ENCODE results near the gene TULP1.

Gene TULP1

DNA sequence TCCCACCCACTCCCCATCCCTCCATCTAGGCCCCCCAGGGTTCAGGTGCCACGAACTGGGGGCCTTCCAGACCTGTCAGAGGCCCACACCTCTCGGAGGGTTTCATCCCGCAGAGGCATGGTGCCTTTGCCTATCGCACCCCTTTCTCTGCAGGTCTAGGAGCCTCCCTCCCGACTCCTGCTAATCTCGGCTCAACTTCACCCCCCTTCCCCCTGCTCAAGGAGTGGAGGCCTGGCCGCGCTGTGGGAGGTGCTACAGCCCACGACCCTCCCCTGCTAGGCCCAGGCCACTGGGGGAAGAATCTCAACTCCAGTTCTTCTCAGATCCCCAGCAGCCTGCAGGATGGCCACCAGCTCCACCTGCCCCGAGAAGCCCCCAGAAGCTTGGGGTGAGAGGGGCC, at the start of gene TULP1:
TSS of gene TULP1 (minus strand) at position 157 of the 400 bp plus-strand sequence. CDS start at position 119, 38 bp downstream.
- TF ChIP-seq, protein P1, sequence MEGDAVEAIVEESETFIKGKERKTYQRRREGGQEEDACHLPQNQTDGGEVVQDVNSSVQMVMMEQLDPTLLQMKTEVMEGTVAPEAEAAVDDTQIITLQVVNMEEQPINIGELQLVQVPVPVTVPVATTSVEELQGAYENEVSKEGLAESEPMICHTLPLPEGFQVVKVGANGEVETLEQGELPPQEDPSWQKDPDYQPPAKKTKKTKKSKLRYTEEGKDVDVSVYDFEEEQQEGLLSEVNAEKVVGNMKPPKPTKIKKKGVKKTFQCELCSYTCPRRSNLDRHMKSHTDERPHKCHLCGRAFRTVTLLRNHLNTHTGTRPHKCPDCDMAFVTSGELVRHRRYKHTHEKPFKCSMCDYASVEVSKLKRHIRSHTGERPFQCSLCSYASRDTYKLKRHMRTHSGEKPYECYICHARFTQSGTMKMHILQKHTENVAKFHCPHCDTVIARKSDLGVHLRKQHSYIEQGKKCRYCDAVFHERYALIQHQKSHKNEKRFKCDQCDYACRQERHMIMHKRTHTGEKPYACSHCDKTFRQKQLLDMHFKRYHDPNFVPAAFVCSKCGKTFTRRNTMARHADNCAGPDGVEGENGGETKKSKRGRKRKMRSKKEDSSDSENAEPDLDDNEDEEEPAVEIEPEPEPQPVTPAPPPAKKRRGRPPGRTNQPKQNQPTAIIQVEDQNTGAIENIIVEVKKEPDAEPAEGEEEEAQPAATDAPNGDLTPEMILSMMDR (IDR thresholded peaks at IDR 0.05): no peak
- H3K9me3 ChIP-seq: no peaks in the 10 kb centered on the region
- H3K27me3 ChIP-seq: peaks cover 3 to 56% of the 10 kb centered on the region in 2 donors
- no peak within 1 kb of the TSS for H3K4me3 ChIP-seq
- peaks cover 0 to 10% (median 8%) of the 10 kb centered on the region in 4 donors for H3K4me1 ChIP-seq
- no peak within 1 kb of the TSS for H3K27ac ChIP-seq
- no peak for DNase-seq
- no peaks in the 10 kb centered on the region for H3K36me3 ChIP-seq
- intact Hi-C loops (cut with DNase I; ENCODE audit: low total_unique reads): no loop called here

DNA sequence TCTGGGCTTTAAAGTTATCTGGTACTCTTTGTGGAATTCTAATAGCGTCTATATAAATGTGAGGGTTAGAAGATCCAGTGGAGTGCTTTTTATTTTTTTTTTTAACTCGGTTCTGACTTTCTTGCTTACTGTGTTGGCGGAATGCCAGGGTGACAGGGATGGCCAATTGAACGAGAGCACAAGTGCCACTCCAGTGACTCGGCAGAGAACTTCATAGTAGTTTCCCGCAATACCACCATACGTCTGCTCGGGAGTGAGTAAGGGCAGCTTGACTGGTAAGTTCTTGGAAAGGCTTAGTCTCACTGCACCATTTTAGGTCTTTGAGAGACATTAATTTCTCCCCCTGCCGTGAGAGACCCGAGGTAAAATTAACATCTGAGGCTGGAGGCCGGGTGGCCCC, 49.4 kb upstream of the TULP1 start:
- TF ChIP-seq, protein P1 (IDR thresholded peaks at IDR 0.05): no peak
- Histone ChIP-seq H3K9me3 (no peaks in the 10 kb centered on the region), H3K36me3 (no peaks in the 10 kb centered on the region), H3K4me1 (peaks cover 0 to 3% (median 0%) of the 10 kb centered on the region in 4 donors), H3K27ac (no peak overlapping the region), H3K27me3 (peaks cover 0 to 6% of the 10 kb centered on the region in 2 donors), H3K4me3 (no peak overlapping the region)
- DNase-seq: peak; percentile 52 to 78
- intact Hi-C loops (cut with DNase I; ENCODE audit: low total_unique reads): no loop called here

DNA sequence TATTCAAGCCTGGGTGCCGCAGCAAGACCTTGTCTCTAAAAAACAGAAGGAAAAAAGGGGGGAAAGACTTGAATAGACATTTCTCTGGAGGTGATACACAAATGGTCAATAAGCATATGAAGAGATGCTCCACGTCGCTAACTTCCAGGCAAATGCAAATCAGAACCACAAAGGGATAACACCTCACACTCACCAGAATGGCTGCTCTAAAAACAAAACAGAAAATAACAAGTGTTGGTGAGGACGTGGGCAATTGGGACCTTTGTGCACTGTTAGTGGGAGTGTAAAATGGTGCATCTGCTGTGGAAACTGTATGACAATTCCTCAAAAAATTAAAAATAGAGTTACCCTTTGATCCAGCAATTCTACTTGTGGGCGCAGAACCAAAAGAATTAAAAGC, 48.4 kb upstream of the TULP1 start:
- Histone ChIP-seq H3K27me3 (peaks cover 0 to 3% of the 10 kb centered on the region in 2 donors), H3K4me3 (no peak overlapping the region), H3K4me1 (peaks cover 0 to 3% (median 0%) of the 10 kb centered on the region in 4 donors), H3K36me3 (no peaks in the 10 kb centered on the region), H3K9me3 (no peaks in the 10 kb centered on the region), H3K27ac (no peak overlapping the region)
- intact Hi-C loops (cut with DNase I; ENCODE audit: low total_unique reads): no loop called here
- TF ChIP-seq, protein P1 (IDR thresholded peaks at IDR 0.05): no peak
- DNase-seq: no peak

DNA sequence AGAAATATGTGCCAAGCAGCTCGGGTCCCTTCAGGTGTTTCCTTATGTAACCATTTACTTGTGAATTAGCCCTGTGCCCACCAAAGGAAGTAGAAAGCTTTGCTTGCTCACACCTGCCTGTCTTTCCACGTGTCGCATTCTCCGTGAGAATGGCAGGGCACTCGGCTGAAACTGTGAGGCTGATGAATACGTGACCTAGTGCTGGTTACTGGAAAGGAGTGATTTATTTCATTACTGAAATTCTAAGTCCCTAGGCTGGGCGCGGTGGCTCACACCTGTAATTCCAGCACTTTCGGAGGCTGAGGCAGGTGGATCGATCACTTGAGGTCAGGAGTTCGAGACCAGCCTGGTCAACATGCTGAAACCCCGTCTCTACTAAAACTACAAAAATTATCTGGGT, 45.9 kb upstream of the TULP1 start:
- peaks cover 0 to 8% (median 2%) of the 10 kb centered on the region in 4 donors for H3K4me1 ChIP-seq
- no peak overlapping the region for H3K4me3 ChIP-seq
- H3K9me3 ChIP-seq: no peaks in the 10 kb centered on the region
- H3K36me3 ChIP-seq: no peaks in the 10 kb centered on the region
- no peak overlapping the region for H3K27ac ChIP-seq
- TF ChIP-seq, protein P1 (IDR thresholded peaks at IDR 0.05): no peak
- DNase-seq: no peak
- H3K27me3 ChIP-seq: peaks cover 0 to 3% of the 10 kb centered on the region in 2 donors
- intact Hi-C loops (cut with DNase I; ENCODE audit: low total_unique reads): no loop called here

DNA sequence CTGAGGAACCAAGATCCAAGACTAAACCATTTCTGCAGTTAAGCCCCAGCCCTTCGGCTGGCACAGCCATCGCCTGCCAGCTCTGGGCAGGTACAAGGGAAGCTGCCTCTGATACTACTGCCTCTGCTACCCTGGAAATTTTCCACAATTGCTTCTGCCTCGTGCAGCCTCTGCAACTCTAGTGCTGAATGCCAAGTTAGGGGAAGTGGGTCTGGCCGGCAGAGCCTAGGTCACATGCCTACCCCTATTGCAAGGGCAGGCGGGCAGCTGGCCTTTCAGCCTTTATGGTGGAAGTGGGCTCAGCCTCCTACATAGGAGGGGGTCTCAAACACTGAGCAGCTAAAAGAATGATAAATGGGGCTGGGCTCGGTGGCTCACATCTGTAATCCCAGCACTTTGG, 44.5 kb upstream of the TULP1 start:
- DNase-seq: peak in 1 of 2 donors; percentile 58
- H3K4me1 ChIP-seq: peaks cover 0 to 13% (median 5%) of the 10 kb centered on the region in 4 donors
- TF ChIP-seq, protein P1 (IDR thresholded peaks at IDR 0.05): no peak
- intact Hi-C loops (cut with DNase I; ENCODE audit: low total_unique reads): no loop called here
- H3K4me3 ChIP-seq: no peak overlapping the region
- no peaks in the 10 kb centered on the region for H3K36me3 ChIP-seq
- no peaks in the 10 kb centered on the region for H3K9me3 ChIP-seq
- H3K27me3 ChIP-seq: peaks cover 0 to 3% of the 10 kb centered on the region in 2 donors
- no peak overlapping the region for H3K27ac ChIP-seq

DNA sequence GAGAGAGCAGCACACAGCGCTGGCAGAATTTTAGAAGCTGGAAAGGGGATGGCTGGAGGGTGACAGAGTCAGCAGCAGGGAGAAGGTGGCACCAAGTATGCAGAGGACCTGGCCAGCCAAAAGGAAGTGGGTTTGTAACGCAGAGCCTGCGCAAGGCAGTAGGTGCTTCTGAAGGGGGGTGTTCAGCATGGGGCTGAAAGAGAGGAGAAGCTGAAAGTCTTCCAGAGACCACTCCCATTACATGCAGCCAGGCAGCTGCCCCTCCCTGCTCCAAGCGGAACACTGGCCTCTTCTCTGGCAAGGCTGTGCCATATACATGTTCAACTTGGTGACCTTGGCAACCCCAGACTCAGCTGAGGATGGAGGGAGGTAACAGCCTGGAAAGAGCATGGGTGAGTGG, 42.1 kb upstream of the TULP1 start:
- Histone ChIP-seq H3K4me3 (no peak overlapping the region), H3K4me1 (peaks cover 0 to 12% (median 5%) of the 10 kb centered on the region in 4 donors), H3K36me3 (no peaks in the 10 kb centered on the region), H3K9me3 (peaks cover 0 to 8% (median 0%) of the 10 kb centered on the region in 3 donors), H3K27ac (no peak overlapping the region), H3K27me3 (peaks cover 0 to 6% of the 10 kb centered on the region in 2 donors)
- intact Hi-C loops (cut with DNase I; ENCODE audit: low total_unique reads): no loop called here
- DNase-seq: no peak
- TF ChIP-seq, protein P1 (IDR thresholded peaks at IDR 0.05): no peak
